ENCODE data around the gene TMEM154.

The TMEM154 gene, protein sequence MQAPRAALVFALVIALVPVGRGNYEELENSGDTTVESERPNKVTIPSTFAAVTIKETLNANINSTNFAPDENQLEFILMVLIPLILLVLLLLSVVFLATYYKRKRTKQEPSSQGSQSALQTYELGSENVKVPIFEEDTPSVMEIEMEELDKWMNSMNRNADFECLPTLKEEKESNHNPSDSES

DNA sequence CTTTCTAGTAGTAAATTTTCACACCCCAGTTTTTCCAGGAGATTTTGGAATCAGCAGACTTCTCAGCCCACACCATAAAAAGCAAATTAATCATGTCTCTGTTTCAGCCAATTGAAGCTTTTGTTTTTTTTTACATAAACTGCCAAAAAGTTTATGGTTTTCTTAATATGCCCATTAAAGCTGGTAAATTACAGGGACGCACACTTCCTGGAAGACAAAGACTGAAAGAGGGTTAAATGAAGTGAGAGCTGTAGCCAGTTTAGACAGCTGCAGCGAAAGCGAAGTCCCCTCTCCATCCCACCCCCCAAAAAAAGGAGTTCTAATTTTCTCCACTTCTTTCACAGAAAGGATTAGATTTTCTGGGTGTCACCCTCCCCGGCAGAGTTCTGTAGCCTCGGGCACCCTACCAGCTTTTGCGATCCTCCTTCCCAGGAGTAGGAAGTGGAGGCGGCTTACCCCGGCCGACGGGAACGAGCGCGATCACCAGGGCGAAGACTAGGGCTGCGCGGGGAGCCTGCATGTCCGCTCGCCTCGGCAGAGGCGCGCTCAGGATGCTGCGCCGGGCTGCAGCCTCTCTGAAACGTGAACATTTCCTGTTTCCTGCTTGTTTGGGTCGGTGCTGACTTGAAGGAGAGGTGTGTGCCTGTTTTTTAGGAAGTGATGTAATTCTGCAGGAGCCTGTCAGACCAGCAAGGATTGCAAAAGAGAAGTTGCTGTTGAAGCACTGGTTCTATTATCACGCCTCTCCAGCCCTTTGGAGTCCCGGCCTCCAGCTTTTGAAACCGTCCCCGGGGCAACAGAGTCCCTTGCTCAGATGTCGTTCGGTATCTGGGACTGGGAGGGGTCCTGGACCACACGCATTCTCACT, at the start of gene TMEM154:
Gene TMEM154, minus strand, starts transcription at position 584 of the 868 bp plus-strand sequence. Its CDS starts 64 bp downstream, at position 520.
- H3K27ac ChIP-seq (ENCODE audit: low read depth, low read length): no peak within 1 kb of the TSS
- H3K9me3 ChIP-seq (ENCODE audit: control insufficient read depth in 5 of 5, low read length in 5 of 5): no peaks in the 10 kb centered on the region
- peaks cover 0 to 13% (median 9%) of the 10 kb centered on the region in 5 donors for H3K4me1 ChIP-seq (ENCODE audit: control insufficient read depth in 5 of 5, insufficient read depth in 5 of 5, low read length in 5 of 5)
- peak within 1 kb of the TSS; percentile 7 to 57 (median 51) for H3K9ac ChIP-seq (ENCODE audit: low read length in 5 of 5)
- peak within 1 kb of the TSS; percentile 61 to 72 (median 67) for H3K4me3 ChIP-seq (ENCODE audit: low read depth in 1 of 5, low read length in 5 of 5)
- H3K36me3 ChIP-seq (ENCODE audit: control insufficient read depth in 5 of 5, insufficient read depth in 5 of 5, low read length in 5 of 5): no peaks in the 10 kb centered on the region
- H3K27me3 ChIP-seq (ENCODE audit: control insufficient read depth in 5 of 5, insufficient read depth in 4 of 5, low read length in 5 of 5): peaks cover 0 to 4% (median 0%) of the 10 kb centered on the region in 5 donors

DNA sequence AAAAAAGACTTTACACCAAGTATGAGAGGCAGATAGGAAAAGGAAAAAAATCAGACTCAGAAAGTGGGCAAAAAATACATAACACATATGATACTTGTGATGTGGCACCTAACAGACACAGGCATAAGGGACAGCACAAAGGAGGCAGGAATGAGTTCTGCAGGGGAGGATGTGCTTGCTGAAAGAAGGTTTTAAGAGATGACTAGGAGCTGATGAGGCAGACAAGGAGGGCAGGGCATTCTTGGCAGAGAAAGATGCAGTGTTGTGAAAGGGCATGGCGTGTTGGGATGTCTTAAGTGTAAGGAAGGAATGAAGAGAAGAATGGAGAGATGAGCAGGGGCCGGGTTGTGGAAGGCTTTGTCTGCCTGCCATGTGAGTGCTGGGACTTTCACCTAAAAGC, 49.7 kb upstream of the TMEM154 start:
- H3K36me3 ChIP-seq (ENCODE audit: control insufficient read depth in 5 of 5, insufficient read depth in 5 of 5, low read length in 5 of 5): no peaks in the 10 kb centered on the region
- H3K4me3 ChIP-seq (ENCODE audit: low read depth in 1 of 5, low read length in 5 of 5): no peak overlapping the region
- H3K4me1 ChIP-seq (ENCODE audit: control insufficient read depth in 5 of 5, insufficient read depth in 5 of 5, low read length in 5 of 5): no peaks in the 10 kb centered on the region
- no peak overlapping the region for H3K9ac ChIP-seq (ENCODE audit: low read length in 5 of 5)
- no peak overlapping the region for H3K27ac ChIP-seq (ENCODE audit: low read depth, low read length)
- no peaks in the 10 kb centered on the region for H3K27me3 ChIP-seq (ENCODE audit: control insufficient read depth in 5 of 5, insufficient read depth in 4 of 5, low read length in 5 of 5)
- no peaks in the 10 kb centered on the region for H3K9me3 ChIP-seq (ENCODE audit: control insufficient read depth in 5 of 5, low read length in 5 of 5)

DNA sequence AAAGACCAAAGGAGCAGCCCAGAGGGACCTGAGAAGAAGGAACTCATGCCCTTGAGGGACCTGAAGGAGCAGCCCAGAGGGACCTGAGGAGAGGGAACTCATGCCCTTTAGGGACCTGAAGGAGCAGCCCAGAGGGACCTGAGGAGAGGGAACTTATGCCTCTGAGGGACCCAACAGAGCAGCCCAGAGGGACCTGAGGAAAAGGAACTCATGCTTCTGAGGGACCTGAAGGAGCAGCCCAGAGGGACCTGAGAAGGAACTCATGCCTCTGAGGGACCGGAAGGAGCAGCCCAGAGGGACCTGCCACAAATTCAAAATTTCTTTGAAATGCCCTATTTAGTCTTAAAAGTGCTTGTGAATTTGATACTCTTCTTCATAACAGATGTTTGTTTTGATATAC, 48.5 kb upstream of the TMEM154 start:
- Histone ChIP-seq H3K9ac (ENCODE audit: low read length in 5 of 5) (no peak overlapping the region), H3K27me3 (ENCODE audit: control insufficient read depth in 5 of 5, insufficient read depth in 4 of 5, low read length in 5 of 5) (no peaks in the 10 kb centered on the region), H3K36me3 (ENCODE audit: control insufficient read depth in 5 of 5, insufficient read depth in 5 of 5, low read length in 5 of 5) (no peaks in the 10 kb centered on the region), H3K4me1 (ENCODE audit: control insufficient read depth in 5 of 5, insufficient read depth in 5 of 5, low read length in 5 of 5) (no peaks in the 10 kb centered on the region), H3K4me3 (ENCODE audit: low read depth in 1 of 5, low read length in 5 of 5) (no peak overlapping the region), H3K9me3 (ENCODE audit: control insufficient read depth in 5 of 5, low read length in 5 of 5) (no peaks in the 10 kb centered on the region), H3K27ac (ENCODE audit: low read depth, low read length) (no peak overlapping the region)

DNA sequence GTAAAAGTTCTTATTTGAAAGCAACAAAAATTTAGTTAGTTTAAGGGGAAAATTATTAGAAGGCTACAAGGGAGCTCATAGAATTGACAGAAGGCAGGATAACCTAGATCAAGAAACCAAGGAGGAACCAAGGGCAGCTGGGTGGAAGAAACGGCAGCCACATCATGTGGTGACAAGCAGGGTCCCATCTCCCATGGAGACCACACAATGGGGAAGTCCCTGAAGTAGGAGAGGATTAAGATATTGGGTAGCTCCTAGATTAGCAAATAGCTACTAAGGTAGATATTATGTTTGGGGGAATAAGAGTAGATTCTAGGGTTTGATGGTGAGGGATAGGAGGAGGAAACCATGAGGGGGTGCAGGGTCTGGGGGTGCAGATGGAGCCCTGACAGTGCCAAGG, 48.0 kb upstream of the TMEM154 start:
- no peaks in the 10 kb centered on the region for H3K4me1 ChIP-seq (ENCODE audit: control insufficient read depth in 5 of 5, insufficient read depth in 5 of 5, low read length in 5 of 5)
- no peak overlapping the region for H3K27ac ChIP-seq (ENCODE audit: low read depth, low read length)
- no peaks in the 10 kb centered on the region for H3K9me3 ChIP-seq (ENCODE audit: control insufficient read depth in 5 of 5, low read length in 5 of 5)
- H3K9ac ChIP-seq (ENCODE audit: low read length in 5 of 5): no peak overlapping the region
- H3K27me3 ChIP-seq (ENCODE audit: control insufficient read depth in 5 of 5, insufficient read depth in 4 of 5, low read length in 5 of 5): no peaks in the 10 kb centered on the region
- no peaks in the 10 kb centered on the region for H3K36me3 ChIP-seq (ENCODE audit: control insufficient read depth in 5 of 5, insufficient read depth in 5 of 5, low read length in 5 of 5)
- H3K4me3 ChIP-seq (ENCODE audit: low read depth in 1 of 5, low read length in 5 of 5): no peak overlapping the region

DNA sequence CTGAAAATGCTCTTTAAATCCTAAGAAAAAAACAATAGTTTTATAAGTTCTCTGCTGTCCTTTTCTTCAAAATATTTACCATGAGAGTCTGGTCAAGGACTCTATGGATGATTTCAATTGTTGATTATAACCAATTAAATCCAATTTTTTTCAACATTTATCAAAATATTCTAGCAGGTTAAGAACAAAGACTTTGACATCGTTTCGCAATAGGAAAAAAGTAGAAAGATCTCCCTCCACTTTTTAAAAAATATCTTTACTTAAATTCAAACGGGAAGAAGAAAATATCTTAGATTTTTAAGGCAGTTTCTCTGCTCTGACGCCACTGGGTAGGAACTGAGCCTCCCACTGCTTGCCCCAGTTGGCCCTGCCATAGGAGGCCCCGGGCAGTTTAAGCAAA, 44.7 kb upstream of the TMEM154 start:
- Histone ChIP-seq H3K9ac (ENCODE audit: low read length in 5 of 5) (no peak overlapping the region), H3K27me3 (ENCODE audit: control insufficient read depth in 5 of 5, insufficient read depth in 4 of 5, low read length in 5 of 5) (peaks cover 0 to 3% (median 0%) of the 10 kb centered on the region in 5 donors), H3K27ac (ENCODE audit: low read depth, low read length) (no peak overlapping the region), H3K4me3 (ENCODE audit: low read depth in 1 of 5, low read length in 5 of 5) (no peak overlapping the region), H3K36me3 (ENCODE audit: control insufficient read depth in 5 of 5, insufficient read depth in 5 of 5, low read length in 5 of 5) (no peaks in the 10 kb centered on the region), H3K9me3 (ENCODE audit: control insufficient read depth in 5 of 5, low read length in 5 of 5) (no peaks in the 10 kb centered on the region), H3K4me1 (ENCODE audit: control insufficient read depth in 5 of 5, insufficient read depth in 5 of 5, low read length in 5 of 5) (no peaks in the 10 kb centered on the region)

DNA sequence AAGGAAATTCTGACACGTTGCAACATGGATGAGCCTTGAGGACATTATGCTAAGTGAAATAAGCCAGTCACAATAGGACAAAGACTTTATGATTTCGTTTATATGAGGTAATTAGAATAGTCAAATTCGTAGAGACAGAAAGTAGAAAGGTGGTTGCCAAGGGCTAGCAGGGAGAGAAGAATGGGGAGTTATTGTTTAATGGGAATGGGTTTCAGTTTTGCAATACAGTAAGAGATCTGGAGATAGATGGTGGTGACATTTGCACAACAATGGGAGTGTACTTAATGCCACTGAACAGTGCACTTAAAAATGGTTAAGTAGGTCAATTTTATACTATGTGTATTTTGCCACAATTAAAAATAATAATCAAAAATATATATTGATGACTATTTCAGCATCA, 43.4 kb upstream of the TMEM154 start:
- Histone ChIP-seq H3K4me1 (ENCODE audit: control insufficient read depth in 5 of 5, insufficient read depth in 5 of 5, low read length in 5 of 5) (no peaks in the 10 kb centered on the region), H3K36me3 (ENCODE audit: control insufficient read depth in 5 of 5, insufficient read depth in 5 of 5, low read length in 5 of 5) (no peaks in the 10 kb centered on the region), H3K9ac (ENCODE audit: low read length in 5 of 5) (no peak overlapping the region), H3K9me3 (ENCODE audit: control insufficient read depth in 5 of 5, low read length in 5 of 5) (no peaks in the 10 kb centered on the region), H3K27ac (ENCODE audit: low read depth, low read length) (no peak overlapping the region), H3K4me3 (ENCODE audit: low read depth in 1 of 5, low read length in 5 of 5) (no peak overlapping the region), H3K27me3 (ENCODE audit: control insufficient read depth in 5 of 5, insufficient read depth in 4 of 5, low read length in 5 of 5) (peaks cover 0 to 8% (median 0%) of the 10 kb centered on the region in 5 donors)

DNA sequence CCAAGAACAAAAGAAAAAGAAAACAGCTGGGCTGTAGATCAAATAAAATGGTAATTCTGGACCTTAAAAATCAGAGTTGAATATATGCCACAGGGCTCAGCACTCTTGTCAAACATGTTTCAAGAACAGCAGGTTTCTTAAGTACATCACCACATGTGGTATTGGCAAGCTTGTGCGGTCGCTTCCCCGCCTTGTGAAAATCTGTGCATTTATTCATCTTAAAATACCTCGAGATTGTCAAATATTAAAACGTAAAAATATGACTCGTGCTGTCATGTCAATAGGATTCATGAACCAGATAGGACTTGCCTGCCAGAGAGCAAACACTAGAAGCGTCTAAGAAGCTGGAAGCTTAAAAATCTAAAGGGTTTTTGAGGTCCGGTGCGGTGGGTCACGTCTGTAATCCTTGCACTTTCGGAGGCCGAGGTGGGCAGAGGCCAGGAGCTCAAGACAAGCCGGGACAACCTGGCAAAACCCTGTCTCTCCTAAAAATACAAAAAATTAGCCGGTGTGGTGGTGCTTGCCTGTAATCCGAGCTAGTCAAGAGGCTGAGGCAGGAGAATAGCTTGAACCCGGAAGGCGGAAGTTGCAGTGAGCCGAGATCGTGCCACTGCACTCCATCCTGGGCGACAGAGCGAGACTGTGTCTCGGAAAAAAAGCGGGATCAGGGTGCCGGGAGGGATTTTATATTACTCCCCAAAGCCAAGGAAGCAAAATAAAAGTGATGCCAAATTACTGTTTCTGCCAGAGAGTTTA, 40.2 kb upstream of the TMEM154 start:
- no peak overlapping the region for H3K9ac ChIP-seq (ENCODE audit: low read length in 5 of 5)
- H3K4me3 ChIP-seq (ENCODE audit: low read depth in 1 of 5, low read length in 5 of 5): no peak overlapping the region
- peaks cover 0 to 2% (median 0%) of the 10 kb centered on the region in 5 donors for H3K9me3 ChIP-seq (ENCODE audit: control insufficient read depth in 5 of 5, low read length in 5 of 5)
- peaks cover 0 to 8% (median 0%) of the 10 kb centered on the region in 5 donors for H3K27me3 ChIP-seq (ENCODE audit: control insufficient read depth in 5 of 5, insufficient read depth in 4 of 5, low read length in 5 of 5)
- H3K36me3 ChIP-seq (ENCODE audit: control insufficient read depth in 5 of 5, insufficient read depth in 5 of 5, low read length in 5 of 5): no peaks in the 10 kb centered on the region
- no peak overlapping the region for H3K27ac ChIP-seq (ENCODE audit: low read depth, low read length)
- no peaks in the 10 kb centered on the region for H3K4me1 ChIP-seq (ENCODE audit: control insufficient read depth in 5 of 5, insufficient read depth in 5 of 5, low read length in 5 of 5)

DNA sequence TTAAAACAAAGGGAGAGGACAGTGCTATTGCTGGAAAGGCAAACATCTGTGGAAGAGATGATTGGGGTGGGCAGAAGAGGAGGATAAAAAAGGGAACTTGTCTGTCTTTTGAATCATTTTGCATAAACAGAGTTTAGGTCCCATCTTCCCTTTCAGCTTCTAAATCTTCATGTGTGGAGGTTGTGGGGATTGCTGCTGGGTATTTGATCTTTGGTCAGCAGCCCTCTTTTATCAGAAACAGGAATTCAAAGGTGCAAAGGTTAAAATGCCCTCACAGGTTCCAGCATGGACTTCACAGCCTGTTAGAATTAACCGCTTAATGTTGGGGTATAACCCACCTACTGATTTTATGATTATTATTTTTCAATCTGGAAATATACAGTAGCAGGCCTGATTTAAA, 39.5 kb upstream of the TMEM154 start:
- Histone ChIP-seq H3K4me1 (ENCODE audit: control insufficient read depth in 5 of 5, insufficient read depth in 5 of 5, low read length in 5 of 5) (no peaks in the 10 kb centered on the region), H3K9ac (ENCODE audit: low read length in 5 of 5) (no peak overlapping the region), H3K4me3 (ENCODE audit: low read depth in 1 of 5, low read length in 5 of 5) (no peak overlapping the region), H3K9me3 (ENCODE audit: control insufficient read depth in 5 of 5, low read length in 5 of 5) (peaks cover 0 to 2% (median 0%) of the 10 kb centered on the region in 5 donors), H3K36me3 (ENCODE audit: control insufficient read depth in 5 of 5, insufficient read depth in 5 of 5, low read length in 5 of 5) (no peaks in the 10 kb centered on the region), H3K27ac (ENCODE audit: low read depth, low read length) (no peak overlapping the region), H3K27me3 (ENCODE audit: control insufficient read depth in 5 of 5, insufficient read depth in 4 of 5, low read length in 5 of 5) (peaks cover 0 to 8% (median 0%) of the 10 kb centered on the region in 5 donors)

DNA sequence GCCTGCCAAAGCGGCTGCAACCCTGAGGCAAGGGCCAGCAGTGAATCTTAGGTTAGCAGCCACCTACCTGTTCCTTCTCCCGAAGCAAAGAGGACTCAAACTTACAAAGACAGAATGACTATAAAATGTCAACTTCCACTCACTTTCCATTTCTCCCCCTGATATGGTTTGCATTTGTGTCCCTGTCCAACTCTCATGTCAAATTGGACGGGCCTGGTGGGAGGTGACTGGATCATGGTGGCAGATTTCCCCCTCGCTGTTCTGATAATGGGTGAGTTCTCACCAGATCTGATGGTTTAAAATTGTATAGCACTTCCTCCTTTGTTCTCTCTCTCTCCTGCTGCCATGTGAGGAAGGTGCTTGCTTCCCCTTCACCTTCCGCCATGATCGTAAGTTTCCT, 35.3 kb upstream of the TMEM154 start:
- H3K9me3 ChIP-seq (ENCODE audit: control insufficient read depth in 5 of 5, low read length in 5 of 5): peaks cover 0 to 2% (median 0%) of the 10 kb centered on the region in 5 donors
- peaks cover 0 to 5% (median 0%) of the 10 kb centered on the region in 5 donors for H3K27me3 ChIP-seq (ENCODE audit: control insufficient read depth in 5 of 5, insufficient read depth in 4 of 5, low read length in 5 of 5)
- H3K9ac ChIP-seq (ENCODE audit: low read length in 5 of 5): no peak overlapping the region
- H3K4me1 ChIP-seq (ENCODE audit: control insufficient read depth in 5 of 5, insufficient read depth in 5 of 5, low read length in 5 of 5): peaks cover 0 to 2% (median 0%) of the 10 kb centered on the region in 5 donors
- H3K27ac ChIP-seq (ENCODE audit: low read depth, low read length): no peak overlapping the region
- H3K4me3 ChIP-seq (ENCODE audit: low read depth in 1 of 5, low read length in 5 of 5): no peak overlapping the region
- no peaks in the 10 kb centered on the region for H3K36me3 ChIP-seq (ENCODE audit: control insufficient read depth in 5 of 5, insufficient read depth in 5 of 5, low read length in 5 of 5)

All from subcutaneous abdominal adipose tissue (tissue), 5 donors.